ENCODE measurements around the gene FOXP1.

DNA sequence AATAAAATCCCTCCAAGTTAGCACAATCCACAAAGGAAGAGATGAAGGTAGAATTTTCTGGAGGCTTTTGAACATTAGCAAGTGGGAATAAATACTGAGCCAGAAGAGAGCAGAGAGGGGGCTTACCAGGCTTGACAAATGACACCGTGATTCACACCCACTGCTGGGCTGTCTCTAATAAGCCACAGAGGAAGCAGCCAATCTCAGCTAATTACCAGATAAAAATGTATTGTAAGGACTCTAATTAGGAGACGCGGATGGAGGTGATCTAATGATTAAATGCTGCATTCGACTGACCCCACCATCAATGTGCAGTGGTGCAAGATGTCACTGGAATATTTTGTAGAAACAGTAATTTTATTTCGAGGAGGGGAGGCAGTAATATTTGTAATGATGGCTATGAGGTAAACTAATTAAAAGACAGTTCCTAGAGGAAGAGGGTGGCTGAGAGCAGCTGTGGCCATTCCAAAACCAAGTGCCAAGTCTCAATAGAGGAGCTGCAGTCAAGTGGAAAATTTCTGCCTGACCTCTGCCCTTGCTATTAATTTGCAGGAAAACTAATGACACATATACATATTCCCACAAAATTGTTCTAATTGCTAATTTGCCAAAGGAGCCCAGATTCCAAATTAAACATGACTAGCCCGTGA is 602.2 kb downstream of the FOXP1 start:
- no peak for TF ChIP-seq POLR2A (IDR thresholded peaks at IDR 0.05)
- TF ChIP-seq, protein P1, sequence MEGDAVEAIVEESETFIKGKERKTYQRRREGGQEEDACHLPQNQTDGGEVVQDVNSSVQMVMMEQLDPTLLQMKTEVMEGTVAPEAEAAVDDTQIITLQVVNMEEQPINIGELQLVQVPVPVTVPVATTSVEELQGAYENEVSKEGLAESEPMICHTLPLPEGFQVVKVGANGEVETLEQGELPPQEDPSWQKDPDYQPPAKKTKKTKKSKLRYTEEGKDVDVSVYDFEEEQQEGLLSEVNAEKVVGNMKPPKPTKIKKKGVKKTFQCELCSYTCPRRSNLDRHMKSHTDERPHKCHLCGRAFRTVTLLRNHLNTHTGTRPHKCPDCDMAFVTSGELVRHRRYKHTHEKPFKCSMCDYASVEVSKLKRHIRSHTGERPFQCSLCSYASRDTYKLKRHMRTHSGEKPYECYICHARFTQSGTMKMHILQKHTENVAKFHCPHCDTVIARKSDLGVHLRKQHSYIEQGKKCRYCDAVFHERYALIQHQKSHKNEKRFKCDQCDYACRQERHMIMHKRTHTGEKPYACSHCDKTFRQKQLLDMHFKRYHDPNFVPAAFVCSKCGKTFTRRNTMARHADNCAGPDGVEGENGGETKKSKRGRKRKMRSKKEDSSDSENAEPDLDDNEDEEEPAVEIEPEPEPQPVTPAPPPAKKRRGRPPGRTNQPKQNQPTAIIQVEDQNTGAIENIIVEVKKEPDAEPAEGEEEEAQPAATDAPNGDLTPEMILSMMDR (IDR thresholded peaks at IDR 0.05) = no peak
- TF ChIP-seq POLR2AphosphoS5 (IDR thresholded peaks at IDR 0.05; ENCODE audit: insufficient read depth in 1 of 2, low read depth in 1 of 2) = no peak
